HG02885 (cell line): ENCODE data around the gene GATA2.

Experiments
- ATAC-seq: cut with Tn5 transposase; IDR thresholded peaks from one replicate; pipeline ENCODE4 v1.9.1; 2021; ENCODE audit warnings: mild to moderate bottlenecking; ENCODE audit not compliant: unreplicated experiment, poor library complexity

The GATA2 gene

DNA sequence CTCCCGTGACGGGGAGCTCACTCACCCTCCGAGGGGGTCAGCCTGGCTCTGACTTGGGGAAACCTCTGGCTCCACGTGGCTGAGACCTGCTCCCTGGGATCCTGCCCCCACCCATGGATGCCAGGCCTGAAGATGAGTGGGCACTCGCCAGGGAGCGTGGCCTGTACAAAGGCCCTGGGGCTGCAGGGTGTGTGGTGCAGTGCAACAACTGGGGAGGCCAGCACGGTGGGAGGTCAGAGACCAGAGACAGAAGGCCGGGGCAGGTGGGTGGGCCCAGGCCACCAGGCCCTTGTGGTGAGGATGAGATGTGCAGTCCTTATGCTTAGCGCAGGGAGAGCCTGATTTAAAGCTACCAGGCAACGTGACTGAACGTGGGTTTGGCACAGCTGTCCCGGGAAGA is 31.3 kb downstream of the GATA2 start:
- no peak for ATAC-seq

DNA sequence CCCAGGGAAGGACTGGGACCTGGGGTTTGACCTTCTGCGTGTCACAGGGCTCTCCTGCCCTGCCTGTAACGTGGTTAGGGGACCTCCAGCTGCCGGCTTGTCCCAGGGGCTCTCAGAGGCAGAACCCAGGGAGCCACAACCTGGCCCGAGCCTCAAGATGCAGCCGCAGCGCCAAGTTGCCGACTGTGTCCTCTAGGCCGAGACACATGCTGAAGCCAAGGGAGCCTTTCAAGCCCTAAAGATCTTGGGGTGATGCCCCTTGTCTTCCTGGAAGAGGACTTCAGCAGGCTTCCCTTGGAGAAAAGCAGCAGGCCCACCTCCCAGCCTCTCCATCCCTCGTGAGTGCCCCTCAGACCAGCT is 33.6 kb downstream of the GATA2 start:
- no peak for ATAC-seq

DNA sequence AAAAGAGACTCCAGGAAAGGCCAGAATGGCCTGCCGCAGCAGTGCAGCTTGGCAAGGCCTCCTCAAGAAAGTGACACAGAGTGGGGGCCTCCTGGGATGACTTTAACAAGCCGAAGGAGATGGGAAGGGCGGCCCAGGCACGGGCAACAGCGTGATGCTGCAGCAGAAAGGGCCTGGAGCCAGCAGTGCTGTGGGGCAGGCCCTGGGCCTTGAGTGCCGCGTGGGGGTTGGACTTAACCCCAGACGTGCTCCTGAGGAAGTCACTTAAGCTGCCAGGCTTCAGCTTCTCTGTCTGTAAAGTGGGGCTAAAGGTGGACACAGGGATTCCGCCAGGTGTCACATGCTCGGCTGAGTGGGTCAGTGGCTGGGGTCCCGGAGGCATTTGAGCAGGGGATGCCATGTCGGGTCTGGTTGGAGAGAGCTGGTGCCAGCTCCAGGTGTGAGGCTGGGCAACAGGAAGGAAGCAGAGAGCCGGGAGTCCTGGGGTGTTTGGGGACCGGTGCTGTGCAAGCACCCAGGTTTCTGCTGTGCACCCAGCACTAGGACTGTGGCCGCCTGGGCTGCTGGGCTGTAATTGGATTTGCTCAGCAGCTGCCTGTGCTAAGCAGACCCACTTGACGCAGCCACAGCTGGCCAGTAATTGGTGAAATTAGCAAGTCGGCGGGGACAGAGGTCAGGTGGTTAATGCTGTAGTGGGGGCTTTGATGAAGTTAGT is 34.1 kb downstream of the GATA2 start:
- no peak for ATAC-seq

DNA sequence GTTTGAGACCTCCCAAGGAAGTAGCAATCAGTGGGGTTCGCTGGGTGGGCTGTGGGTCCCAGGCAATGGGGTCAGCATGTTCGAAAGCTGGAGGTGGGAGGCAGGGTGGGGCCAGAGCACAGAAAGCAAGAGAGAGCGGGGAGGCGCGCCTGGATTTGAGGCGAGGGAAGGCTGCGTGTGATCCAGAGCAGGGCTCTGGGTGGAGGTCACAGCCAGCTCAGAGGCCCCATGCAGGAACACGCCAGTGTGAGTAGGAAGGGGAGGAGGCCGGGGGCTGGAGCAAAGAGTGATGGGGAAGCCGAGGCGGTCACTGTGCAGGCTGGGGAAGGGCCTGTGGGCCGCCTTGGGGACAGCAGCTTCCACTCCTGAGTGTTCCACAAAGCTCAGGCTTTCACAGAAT is 35.1 kb downstream of the GATA2 start:
- ATAC-seq, result no peak

DNA sequence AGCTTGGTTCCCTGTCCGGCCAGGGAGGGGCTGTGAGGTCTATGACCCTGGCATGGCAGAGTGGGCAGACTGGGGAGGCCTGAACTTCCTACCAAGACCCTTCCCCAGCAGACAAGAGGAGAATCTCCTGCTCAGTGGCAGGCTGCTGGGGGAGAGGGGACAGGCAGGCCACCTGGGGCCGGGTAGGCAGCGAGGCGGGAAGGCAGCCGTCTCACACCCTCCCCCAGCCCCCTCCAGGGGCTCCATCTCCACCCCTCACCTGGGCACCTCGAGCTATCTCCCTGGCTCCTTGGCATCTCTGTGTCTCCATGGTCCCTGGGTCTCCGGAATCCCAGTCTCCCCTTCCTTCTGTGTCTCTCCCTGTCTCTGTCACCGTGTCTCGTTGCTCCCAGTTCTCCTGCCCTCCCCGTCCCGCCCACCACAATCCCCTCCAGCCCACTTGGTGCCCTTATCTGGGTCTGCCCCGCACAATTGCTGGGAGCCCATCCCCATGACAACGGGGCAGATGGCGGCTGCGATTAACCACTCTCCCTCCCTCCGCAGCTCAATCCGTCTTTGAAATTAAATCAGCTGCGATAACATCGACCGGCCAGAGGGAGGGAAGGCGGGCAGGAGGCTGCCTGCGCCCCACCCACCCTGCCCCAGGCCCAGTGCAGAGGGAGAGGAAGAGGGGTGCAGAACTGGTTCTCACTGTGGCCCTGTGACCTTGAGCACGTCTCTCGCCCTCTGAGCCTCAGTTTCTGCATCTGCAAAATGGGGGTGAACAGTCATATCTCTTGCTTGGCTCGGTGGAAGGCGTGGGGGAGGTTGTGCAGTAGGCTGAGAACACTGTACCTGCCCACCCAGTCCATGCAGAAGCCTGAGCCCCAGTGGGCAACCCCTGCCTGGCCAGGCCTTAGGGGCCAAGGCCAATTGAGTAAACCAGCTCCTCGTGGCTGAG is 36.0 kb downstream of the GATA2 start:
- ATAC-seq, result no peak

DNA sequence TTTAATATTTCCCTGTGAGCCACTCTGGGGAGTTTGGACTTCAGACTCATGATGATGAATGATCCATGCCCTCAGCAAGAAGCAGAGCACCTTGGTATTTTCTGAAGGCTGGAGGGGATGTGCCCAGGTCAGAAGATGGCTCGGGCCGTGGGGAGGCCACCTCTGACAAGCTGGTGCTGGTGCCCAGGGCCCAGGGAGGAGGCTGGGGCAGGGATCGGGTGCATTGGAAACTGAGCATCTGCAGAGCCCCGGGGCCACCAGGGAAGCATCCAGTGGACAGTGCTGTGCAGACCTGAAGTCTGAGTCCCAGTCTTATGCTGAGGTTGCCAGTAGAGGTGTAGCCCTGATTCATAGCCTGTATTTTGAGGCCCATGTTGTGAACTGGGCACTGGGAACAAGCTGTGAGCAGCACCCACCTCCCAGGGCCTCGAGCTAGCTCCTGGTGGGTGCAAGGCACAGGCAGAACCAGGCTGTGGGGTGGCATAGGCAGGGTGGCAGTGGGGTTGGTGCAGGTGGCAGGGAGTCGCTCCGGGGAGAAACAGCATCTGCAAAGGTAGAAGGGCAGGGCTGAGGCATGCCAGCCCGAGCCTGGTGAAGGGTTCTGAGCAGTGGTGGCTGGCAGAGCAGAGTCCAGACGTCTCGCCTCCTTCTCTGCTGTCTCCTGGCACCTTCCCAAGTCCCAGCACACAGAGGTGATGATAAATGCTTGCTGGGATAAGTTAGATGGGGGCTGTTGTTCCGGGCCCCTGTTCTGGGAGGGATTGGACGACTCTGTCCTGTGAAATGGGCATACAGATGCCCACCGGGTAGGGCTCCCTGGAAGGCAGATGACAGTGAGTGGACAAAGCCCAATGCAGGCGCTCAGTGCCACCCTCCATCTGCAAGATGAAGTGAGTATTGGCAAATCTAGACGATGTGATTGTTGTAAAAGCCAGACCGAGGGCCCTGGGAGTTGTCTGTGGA is 36.9 kb downstream of the GATA2 start:
- no peak for ATAC-seq

DNA sequence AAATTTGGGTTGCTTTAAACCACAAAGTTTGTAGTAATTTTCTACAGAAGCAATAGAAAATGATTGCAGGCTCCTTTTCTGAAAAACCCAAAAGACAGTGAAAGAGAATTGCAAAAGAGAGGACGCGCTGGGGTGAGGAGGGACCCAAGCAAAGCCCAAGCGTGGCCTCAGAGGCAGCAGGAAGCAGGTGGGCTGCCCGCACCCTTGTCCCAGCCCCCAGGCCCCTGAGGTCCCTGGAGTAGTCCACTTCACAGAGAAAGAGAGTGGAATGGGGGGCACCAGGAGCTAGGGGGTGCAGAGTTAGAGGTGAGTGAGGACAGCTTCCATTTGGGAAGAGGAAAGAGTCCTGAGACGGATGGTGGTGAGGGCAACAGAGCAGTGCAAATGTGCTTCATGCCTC is 37.9 kb downstream of the GATA2 start:
- ATAC-seq, result no peak

DNA sequence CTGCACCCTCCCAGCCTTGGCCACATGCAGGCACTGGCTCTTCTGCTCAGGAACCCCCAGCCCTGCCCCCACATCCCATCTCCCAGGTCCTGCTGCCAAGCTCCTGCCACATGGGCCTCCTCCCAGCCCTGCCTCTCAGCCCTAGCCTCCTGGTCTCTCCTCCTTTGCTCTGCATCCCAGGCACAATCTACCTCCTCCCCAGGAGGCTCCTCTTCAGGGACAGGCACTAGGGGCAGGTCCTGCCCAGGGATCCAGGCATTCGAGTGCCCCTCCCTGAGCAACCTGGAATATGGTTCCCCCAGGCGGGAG is 38.7 kb downstream of the GATA2 start:
- no peak for ATAC-seq

DNA sequence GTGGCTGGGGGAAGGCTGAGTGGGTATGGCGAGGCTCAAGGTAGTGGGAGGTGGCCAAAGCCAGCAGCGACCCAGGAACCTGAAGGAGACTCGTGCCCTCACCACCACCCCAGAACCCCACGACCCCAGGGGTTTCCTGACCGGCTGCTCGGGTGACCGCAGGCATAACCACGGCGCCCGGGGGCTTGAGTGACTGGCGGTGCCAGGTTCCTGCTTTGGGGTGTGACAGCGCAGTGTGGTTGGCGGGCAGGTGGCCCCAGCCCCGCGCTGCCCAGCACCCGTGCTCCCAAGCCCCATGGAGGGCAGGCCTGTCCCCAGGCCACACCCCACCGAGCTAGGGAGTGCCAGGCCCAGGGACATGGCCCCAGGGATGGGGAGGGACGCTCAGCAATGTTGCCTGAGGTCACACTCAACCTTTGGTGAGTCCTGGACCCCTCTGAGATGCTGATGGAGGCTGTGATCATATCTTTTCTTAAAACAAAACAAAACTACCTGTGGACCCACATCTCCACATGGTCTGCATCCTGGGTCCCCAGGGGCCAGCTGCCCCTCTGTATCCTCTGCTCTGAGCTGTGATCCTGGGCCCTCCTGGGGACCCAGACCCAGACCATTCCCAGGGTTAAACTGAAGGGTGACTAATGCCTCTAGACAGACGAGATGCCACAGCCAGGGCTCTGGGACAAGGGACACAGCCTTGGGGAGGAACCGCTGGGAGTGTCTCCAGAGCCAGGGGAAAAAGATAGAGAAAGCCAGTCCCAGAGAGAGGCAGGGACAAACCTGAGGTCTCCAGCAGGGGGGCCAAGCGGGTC is 39.3 kb downstream of the GATA2 start:
- ATAC-seq, result no peak

DNA sequence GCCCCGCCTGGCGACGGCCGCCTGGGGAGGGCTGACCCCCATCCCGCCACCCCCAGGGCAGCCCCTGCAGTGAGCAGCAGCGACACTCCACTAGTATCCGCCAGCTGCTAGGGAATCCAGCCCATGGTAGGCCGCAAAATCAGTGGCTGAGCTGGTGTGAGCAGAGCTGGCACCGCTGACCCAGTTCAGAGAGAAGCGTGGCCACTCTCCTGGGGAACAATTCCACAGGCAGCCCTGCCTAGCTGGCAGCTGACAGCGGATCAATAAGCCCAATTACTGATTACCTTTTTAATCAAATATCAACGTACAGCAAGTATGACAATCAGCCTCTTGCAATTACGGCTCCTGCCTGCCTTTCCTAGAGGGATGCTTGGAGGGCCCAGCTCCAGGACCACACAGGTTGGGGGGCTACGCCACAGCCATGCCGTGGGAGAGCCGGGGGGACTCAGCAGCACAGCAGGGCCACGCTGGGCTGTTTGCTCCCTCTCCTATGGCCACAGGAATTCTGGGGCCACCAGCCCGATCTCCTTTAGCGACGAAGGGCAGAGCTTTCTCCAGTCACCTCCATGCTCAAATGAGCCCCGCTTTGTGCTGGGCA is 40.2 kb downstream of the GATA2 start:
- ATAC-seq, result no peak

DNA sequence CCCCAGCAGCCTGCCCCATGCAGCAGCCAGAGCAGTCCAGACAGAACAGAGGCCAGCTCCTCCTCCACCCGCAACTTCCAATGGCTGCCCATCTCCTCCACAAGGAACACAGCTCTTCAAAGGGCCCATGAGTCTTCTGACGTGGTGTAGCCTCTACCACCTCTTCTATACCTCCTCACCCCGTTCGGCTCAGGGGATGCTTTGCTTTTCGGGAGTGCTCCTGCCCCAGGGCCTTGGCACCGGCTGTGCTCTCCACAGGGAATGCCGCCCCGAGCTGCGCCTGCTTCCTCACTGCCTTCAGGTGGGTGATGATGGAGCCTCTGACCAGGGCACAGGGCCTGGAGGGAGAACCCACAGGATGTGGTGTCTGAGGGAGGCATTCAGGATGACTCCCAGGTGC is 40.9 kb downstream of the GATA2 start:
- no peak for ATAC-seq

DNA sequence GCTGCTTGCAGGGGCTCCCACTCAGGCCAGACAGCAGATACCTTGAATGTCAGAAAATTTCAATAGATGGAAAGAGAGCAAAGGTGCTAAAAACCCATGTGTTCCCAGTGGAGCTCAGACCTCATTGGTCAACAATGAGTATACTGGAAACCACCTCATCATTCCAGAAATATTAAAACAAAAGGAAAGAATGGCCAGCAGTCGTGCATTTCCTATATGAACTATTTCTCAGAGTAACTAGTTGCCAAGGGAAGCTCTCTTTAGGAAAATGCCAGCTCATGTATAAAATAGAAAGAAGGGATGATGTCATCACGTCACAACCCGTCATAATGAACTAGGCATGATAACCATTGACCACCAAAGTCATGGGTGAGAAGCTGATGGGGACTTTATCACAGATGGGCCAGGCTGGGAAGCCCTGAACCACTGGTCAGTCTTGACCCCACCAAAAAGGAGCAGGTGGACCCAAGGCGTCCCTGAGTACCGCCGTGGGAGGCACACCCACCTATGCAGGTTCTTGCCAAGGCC is 43.8 kb downstream of the GATA2 start:
- ATAC-seq, result no peak

DNA sequence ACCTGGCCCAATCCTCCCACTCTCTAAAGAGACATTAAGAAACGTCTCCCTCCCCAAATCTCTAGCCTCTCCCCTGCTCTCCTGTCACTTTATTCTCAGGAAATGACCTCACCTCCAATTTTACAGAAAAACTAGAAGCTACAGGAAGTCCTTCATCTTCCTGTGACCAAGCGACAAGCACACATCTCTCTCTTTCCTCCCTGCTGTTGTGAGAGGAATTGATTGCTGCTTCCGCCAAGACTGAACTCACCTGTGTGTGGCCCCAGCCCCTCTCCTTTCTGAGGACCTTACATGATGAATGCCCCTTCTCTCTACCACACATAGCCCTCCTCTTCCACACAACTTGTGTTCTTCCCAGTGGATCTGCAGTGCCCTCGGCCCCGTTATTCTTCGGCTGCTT is 44.5 kb downstream of the GATA2 start:
- ATAC-seq, result no peak

DNA sequence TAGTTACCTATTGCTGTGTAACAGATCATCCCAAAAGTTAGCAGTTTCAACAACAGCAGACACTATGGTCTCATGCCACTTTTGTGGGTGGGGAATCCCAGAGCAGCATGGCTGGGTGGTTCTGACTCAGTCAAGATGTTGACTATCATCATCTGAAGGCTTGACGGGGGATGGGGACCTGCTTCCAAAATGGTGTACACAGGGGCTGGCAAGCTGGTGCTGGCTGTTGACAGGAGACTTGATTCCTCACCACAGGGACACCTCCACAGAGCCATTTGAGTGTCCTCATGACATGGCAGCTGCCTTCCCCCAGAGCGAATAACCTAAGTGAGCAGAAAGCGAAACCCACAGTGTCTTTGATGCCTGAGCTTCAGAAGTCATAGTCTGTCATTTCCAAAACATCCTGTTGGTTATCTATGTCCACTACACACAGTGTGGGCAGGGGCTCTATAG is 45.4 kb downstream of the GATA2 start:
- ATAC-seq, result no peak

DNA sequence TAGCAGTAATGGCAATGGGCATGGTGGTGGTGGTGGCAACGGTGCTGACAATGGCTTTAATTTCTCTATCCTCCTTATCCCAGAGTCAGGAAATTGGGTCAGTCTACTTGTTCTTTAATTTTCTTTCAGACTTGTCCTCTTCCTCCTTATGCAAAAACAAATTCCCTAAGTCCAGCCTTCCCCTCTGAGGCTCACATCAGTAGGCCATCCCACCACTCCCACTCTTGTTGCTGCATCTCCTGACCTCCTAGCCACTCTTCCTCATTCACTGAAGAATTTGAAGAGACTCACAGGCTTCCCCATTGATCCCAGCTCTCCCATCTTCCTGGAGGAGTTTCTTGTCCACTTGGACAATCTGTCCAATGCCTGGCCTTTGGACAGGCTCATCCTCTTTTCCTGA is 46.2 kb downstream of the GATA2 start:
- no peak for ATAC-seq

DNA sequence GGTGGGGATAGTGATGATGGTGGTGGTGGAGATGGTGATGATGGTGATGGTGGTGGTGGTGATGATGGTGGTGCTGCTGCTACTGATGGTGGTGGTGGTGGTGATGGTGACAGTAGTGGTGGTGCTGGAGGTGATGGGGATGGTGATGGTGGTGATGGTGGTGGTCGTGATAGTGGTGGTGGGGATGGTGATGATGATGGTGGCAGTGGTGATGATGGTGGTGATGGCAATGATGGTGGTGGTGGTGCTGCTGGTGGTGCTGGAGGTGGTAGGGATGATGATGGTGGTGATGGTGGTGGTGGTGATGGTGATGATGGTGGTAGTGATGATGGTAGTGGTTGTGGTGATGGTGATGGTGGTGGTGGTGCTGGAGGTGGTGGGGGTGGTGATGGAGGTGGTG is 47.6 kb downstream of the GATA2 start:
- ATAC-seq, result no peak

DNA sequence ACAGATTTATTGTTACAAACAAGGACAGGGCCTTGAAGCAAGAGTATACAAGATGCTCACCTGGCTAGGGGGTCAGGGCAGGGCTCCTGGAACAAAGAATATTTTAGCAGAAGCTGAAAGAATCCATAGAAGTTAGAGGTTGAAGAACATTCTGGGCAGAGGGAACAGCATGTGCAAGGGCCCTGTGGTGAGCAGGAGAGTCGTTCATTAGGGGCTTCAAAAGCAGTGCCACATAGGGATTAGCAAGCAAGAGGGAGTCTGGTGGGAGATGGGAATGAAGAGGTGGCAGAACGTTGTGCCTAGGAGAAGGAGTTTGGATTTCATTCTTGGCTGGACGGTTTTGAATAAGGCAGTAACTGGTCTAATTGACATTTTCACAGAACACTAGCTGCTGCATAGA is 49.2 kb downstream of the GATA2 start:
- ATAC-seq, result no peak

DNA sequence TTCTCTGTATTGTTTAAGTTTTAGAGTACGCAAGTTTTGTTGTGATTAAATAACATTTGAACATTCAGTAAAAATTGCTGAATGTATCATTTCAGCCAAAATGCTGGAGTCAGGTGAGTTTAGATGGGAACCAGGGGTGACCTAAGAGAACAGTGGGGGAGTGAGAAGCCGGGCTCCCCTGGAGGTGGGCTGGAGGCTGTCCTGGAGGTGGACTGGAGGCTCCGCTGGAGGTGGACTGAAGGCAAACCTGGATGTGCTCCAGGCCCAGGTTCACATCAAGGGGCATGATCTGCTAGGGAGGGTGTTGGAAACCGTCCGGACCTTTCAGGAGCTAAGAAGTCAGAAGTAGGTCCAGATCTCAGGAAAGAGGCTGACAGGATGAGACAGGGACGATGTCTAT is 50.1 kb downstream of the GATA2 start:
- no peak for ATAC-seq

DNA sequence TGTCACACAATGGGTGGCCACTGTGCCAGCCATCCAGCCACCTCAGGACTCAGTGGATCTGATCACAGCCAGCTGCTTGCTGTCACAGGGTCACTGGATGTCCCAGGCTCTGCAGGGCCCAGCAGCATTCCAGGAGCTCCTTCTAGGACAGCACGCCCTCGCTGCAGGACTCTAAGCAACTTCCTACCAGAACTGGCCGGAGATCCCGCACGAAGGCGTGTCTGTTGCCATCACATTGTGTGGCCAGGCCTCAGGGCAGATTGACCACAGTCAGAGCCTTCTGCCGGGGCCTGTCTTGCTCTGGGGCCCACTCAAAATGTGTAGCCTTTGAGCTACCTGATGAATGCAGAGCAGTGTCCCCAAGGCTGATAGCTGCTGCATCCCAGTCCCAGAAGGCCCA is 50.9 kb downstream of the GATA2 start:
- ATAC-seq, result no peak
